ENCODE results near the gene KIAA0319L.
"Not testable (repeated sequence)": the region's sequence is repeated elsewhere in the genome, so short reads cannot be mapped to it uniquely, and the experiment has no call there.

KIAA0319L gene

GRCh38 chr1:35486858-35487408, 70.3 kb downstream of the KIAA0319L start:
- DNase-seq (ENCODE audit: low spot score): no peak

- no peak for DNase-seq (ENCODE audit: low spot score)
Observed at GRCh38 chr1:35481229-35481628, 76.0 kb downstream of the KIAA0319L start.

DNA sequence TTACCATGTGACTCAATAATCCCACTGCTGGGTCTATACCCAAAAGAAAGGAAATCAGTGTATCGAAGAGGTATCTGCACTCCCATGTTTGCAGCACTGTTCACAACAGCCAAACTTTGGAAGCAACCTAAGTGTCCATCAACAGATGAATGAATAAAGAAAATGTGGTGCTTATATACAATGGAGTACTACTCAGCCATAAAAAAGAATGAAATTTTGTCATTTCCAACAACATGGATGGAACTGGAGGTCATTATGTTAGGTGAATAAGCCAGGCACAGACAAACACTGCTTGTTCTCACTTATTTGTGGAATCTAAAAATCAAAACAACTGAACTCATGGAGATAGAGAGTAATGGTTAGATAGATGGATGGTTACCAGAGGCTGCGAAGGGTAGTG, 79.3 kb downstream of the KIAA0319L start:
- DNase-seq (ENCODE audit: low spot score): no peak

GRCh38 chr1:35475856-35476674, 81.1 kb downstream of the KIAA0319L start:
- no peak for DNase-seq (ENCODE audit: low spot score)

GRCh38 chr1:35475356-35475755, 81.8 kb downstream of the KIAA0319L start:
- DNase-seq (ENCODE audit: low spot score): no peak

DNA sequence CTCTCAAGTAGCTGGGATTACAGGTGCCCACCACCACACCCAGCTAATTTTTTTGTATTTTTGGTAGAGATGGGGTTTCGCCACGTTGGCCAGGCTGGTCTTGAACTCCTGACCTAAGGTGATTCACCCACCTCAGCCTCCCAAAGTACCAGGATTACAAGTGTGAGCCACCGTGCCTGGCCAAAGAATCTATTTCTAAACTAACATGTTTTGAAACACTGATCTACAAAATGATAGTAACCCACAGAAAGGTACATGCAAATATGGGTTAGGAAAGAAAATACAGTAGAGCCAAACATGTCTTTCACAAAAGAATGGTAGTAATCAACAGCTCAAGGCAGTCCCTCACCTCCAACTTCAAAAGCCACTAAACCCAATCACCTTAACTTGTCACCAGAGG, 84.0 kb downstream of the KIAA0319L start:
- DNase-seq (ENCODE audit: low spot score): not testable (repeated sequence)

DNA sequence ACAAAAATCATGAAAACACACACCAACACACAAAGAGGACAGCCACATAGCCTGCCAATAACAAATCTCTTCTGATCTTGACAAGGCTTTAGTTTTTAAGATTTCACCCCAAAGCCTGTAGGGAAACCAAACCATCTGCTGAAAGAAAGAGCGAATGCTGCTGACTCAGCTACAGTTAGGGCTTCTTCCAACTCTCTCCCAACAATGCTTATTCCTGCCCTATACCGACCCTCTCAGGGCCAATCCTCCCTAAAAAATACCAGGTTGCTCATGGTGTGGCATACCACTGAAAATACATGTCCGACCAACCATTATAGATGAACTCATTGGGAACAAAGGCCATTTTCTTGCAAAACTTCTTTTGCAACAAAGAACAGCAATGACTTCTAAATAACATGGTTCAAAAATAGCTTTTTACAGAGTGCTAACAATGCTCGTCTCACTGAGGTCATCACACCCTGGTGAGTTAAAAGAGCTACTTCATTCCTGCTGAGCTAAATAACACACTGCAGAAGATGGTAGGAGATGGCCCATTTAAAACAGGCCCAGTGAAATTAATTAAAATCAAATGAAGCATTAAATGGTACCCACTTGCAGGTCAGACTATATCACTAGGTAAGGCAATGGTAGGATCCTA, 86.1 kb downstream of the KIAA0319L start:
- no peak for DNase-seq (ENCODE audit: low spot score)

GRCh38 chr1:35466120-35466519, 91.1 kb downstream of the KIAA0319L start:
- no peak for DNase-seq (ENCODE audit: low spot score)

GRCh38 chr1:35463749-35464148, 93.5 kb downstream of the KIAA0319L start:
- not testable (repeated sequence) for DNase-seq (ENCODE audit: low spot score)

GRCh38 chr1:35463232-35463631, 94.0 kb downstream of the KIAA0319L start:
- DNase-seq (ENCODE audit: low spot score): no peak

- no peak for DNase-seq (ENCODE audit: low spot score)
Observed at GRCh38 chr1:35461966-35462651, 95.1 kb downstream of the KIAA0319L start.

GRCh38 chr1:35460796-35461195, 96.4 kb downstream of the KIAA0319L start:
- DNase-seq (ENCODE audit: low spot score): no peak

DNA sequence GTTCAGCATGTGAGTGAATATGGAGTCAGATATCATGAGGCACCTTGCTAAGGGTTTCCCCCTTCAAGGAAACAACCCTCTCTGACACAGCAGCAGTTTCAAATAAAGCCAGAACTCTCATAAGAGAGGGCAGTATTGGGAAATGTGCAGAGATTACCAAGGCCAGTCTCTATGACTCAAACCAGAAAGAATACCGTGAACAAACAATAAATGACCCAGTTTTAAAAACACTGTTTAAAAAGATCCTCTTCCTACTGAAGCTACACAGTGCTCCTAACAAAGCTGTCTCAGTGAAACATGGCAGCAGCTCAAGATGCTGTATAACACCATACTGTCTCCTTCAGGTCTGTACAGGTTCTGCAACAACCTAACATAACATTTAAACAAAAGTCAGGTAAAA, 102.6 kb downstream of the KIAA0319L start:
- DNase-seq (ENCODE audit: low spot score): no peak

- no peak for DNase-seq (ENCODE audit: low spot score)
Observed at GRCh38 chr1:35454176-35454575, 103.0 kb downstream of the KIAA0319L start.

- no peak for DNase-seq (ENCODE audit: low spot score)
Observed at GRCh38 chr1:35453031-35453430, 104.2 kb downstream of the KIAA0319L start.

DNA sequence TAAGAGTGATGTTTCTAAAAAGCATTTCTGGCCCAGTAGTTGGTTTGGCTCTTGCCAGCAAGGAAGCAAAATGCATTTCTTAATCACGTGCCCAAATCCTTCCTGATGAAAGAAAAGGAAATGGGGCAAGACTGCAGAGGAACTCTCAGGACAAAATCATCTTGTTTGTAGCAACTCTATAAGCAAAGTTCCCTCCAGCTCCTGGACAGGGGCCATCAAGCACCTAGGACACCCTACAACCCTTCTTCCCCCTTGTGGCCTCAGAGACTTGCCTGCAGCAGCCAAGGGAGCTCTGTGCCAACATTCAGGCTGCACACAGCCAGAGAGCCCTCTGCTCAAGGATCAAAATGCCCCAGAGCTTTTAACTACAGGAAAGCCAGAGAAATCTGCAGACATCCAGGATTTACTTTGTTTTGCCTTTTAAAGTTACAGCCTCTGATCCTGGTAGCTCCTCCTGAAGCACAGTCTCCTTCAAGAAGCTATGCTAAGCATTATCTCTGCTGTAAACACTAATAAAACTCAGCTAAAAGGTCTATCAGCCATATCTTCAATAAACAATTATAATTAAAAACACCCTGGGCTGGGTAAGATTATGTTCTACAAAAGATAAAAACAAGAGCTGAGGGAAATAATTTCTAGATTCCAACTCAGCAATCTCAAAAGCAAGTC, 105.0 kb downstream of the KIAA0319L start:
- no peak for DNase-seq (ENCODE audit: low spot score)

- peak; percentile 50 for DNase-seq (ENCODE audit: low spot score)
Observed at GRCh38 chr1:35451125-35451528, 106.1 kb downstream of the KIAA0319L start.

GRCh38 chr1:35449334-35450008, 107.7 kb downstream of the KIAA0319L start:
- no peak for DNase-seq (ENCODE audit: low spot score)

DNA sequence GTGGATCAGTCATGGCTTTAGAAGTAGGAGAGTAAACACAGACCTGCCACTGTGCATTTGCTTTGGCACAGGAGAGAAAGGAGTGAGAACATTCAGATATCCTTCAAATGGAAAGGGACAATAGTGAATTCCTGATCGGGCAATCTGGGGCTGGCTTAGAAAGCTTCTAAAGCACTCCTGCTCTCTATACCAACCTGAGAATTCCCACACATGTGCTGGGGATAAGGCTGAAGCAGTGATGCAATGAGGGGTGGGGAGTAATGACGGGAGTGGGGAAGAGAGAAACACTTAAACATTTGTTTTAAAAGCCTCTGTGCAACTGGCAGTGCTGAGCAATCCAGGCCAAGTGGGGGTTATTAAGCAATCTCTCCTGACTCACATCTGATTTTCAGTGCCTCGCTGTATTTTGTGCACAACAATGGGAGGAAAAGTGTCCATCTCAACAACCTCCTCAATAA, 108.8 kb downstream of the KIAA0319L start:
- DNase-seq (ENCODE audit: low spot score): no peak

DNA sequence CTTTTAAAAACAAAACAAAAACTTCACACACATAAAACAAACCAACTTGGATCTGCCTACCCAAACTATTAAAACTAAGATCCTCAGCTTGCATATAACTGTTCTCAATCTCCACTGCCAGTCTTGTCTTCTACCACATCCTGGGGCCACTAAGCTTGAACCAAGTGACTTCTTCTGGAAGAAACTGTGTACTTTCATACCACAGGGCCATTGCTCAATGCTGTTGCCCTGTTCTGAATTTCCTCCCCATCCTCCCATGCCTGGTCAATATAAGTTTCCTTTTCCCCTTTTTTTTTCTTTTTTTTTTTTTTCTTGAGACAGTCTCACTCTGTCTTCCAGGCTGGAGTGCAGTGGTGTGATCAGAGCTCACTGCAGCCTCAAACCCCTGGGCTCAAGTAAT, 109.9 kb downstream of the KIAA0319L start:
- DNase-seq (ENCODE audit: low spot score): no peak

GRCh38 chr1:35444519-35444774, 112.8 kb downstream of the KIAA0319L start:
- no peak for DNase-seq (ENCODE audit: low spot score)

All from HuH-7.5 (cell line).